Spleen (tissue), 11 donors: Measurements from ENCODE around the gene LCE5A. TPM values are rescaled to one million over a fixed set of nuclear protein-coding genes. Genes with fewer than 3 reads are reported as not detected.
"Not testable (repeated sequence)": the region's sequence is repeated elsewhere in the genome, so short reads cannot be mapped to it uniquely, and the experiment has no call there.

Experiments used
- DNase-seq: peaks from one replicate; pipeline ENCODE4 v3.0.0-alpha.2; 2020
- H3K27ac ChIP-seq, 8 donors: fragments of 200-600 bp; sonication (generic) in 7 of 8; 1 replicate in 4 of 8; 2 replicates in 4 of 8; pipeline versions ENCODE4 v1.5.0 to v1.8.0; 2016 to 2021; ENCODE audit warnings: inconsistent platforms in 4 of 8, mild to moderate bottlenecking in 4 of 8, moderate library complexity in 1 of 8
- H3K27me3 ChIP-seq, 7 donors: fragments of 200-600 bp; sonication (generic) in 6 of 7; replicated peaks in 1 of 7; 1 replicate in 4 of 7; 2 replicates in 3 of 7; pipeline versions ENCODE4 v1.5.0 to v1.8.0; 2016 to 2021; ENCODE audit warnings: inconsistent platforms in 3 of 7, mild to moderate bottlenecking in 1 of 7
- H3K36me3 ChIP-seq, 6 donors: fragments of 200-600 bp; sonication (generic) in 5 of 6; 1 replicate in 4 of 6; 2 replicates in 2 of 6; pipeline versions ENCODE4 v1.5.0 to v1.8.0; 2016 to 2021; ENCODE audit warnings: inconsistent platforms in 2 of 6
- H3K4me1 ChIP-seq, 6 donors: fragments of 200-600 bp; sonication (generic) in 5 of 6; 1 replicate in 3 of 6; 2 replicates in 3 of 6; pipeline versions ENCODE4 v1.5.0 to v1.8.0; 2016 to 2021; ENCODE audit warnings: inconsistent platforms in 3 of 6
- H3K4me3 ChIP-seq, 8 donors: fragments of 200-600 bp; sonication (generic) in 7 of 8; 1 replicate in 4 of 8; 2 replicates in 4 of 8; pipeline versions ENCODE4 v1.5.0 to v1.8.0; 2016 to 2021; ENCODE audit warnings: inconsistent platforms in 4 of 8, mild to moderate bottlenecking in 4 of 8, moderate library complexity in 2 of 8
- H3K9me3 ChIP-seq, 8 donors: fragments of 200-600 bp; sonication (generic) in 7 of 8; 1 replicate in 4 of 8; 2 replicates in 4 of 8; pipeline versions ENCODE4 v1.5.0 to v1.8.0; 2016 to 2021; ENCODE audit warnings: inconsistent platforms in 4 of 8
- POLR2A ChIP-seq, 3 donors: fragments of 450-650 bp; IDR thresholded peaks; one replicate each; pipeline ENCODE4 v1.5.1; 2017; ENCODE audit warnings: antibody characterized with exemption in 3 of 3, mild to moderate bottlenecking in 1 of 3
- POLR2AphosphoS5 ChIP-seq, 3 donors: sonication (generic); formaldehyde crosslinking; IDR thresholded peaks; one replicate each; pipeline ENCODE4 v1.5.1; 2017; ENCODE audit warnings: antibody characterized with exemption in 3 of 3
- WGBS, 5 donors: extraction: QIAGEN DNeasy Blood & Tissue Kit in 3 of 5; methylation state at CpG; one replicate each; pipeline versions ENCODE4 v1.1.5 to v1.1.7; 2013 to 2018; 5-methylcytosine and 5-hydroxymethylcytosine counted together
- intact Hi-C: fragments of 100-400 bp; cut with DNase I; formaldehyde crosslinking; loops from one replicate; pipeline ENCODE4 v1.15.0; 2023; ENCODE audit warnings: low total_unique reads
- polyA plus RNA-seq, 3 donors: library from polyadenylated mRNA; stranded (reverse); fragments of 200-250 nt; gene quantifications; one replicate each; pipeline ENCODE4 v1.2.1, GENCODE V29; 2013
- total RNA-seq, 7 donors: library from RNA; depleted of rRNA in 3 of 7; stranded (reverse); fragments of >200 nt in 3 of 7; fragmentation: NEBNext Ultra II Directional in 4 of 7; extraction: Animal tissue kit (Norgen Biotek cat#: 25700) in 4 of 7; gene quantifications; one replicate each; pipeline versions ENCODE4 v1.1.0 to v1.2.1, GENCODE V29; 2016 to 2021
- TF ChIP-seq, protein P1 (sequence below), 11 experiments: fragments of 200-600 bp in 7 of 11; fragments of 450-650 bp in 4 of 11; sonication (generic) in 4 of 11; IDR thresholded peaks in 8 of 11; conservative IDR thresholded peaks in 3 of 11; 1 replicate in 7 of 11; 2 replicates in 4 of 11; pipeline versions ENCODE4 v1.4.0 to v1.8.0; 2016 to 2021; ENCODE audit warnings: antibody characterized with exemption in 11 of 11, inconsistent platforms in 4 of 11, mild to moderate bottlenecking in 1 of 11
- donor health status: healthy with polysubstance abuse.
- donor health status: DM: no; HTN: no; CAD: no; lungs with moderate emphysema.
- donor health status: DM: no; HTN: no; CAD: no.
- donor health status: Bipolar disorder and iron deficiency.
- donor health status: healthy.
- donor health status: DM: no; HTN: no; CAD: no.
- donor health status: DM: yes; HTN: yes; CAD: no.

LCE5A gene
- total and polyA plus RNA-seq, 10 donors: not detected

DNA sequence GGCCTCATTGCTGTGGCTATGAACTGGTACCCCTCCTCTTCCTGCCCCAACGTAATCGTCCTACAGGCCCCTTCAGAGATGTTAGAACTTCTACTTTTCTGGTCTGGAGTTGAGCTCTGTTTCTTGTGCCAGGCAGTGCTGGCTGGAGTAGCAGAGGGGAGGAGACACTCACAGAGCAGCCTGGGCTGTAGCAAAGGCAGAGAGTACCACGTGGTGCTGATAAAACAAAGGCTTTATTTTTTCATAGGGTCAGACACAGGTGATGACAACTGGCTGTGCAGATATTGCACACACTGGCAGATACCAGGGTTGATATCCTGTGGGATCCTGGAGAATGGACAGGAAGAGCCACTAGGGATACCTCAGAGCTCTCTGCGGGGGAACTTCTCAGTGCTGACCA, 26.9 kb downstream of the LCE5A start:
- 37 to 56% (median 46%) methylated on average over 4 of the region's 4 CpGs for WGBS, 5 donors

DNA sequence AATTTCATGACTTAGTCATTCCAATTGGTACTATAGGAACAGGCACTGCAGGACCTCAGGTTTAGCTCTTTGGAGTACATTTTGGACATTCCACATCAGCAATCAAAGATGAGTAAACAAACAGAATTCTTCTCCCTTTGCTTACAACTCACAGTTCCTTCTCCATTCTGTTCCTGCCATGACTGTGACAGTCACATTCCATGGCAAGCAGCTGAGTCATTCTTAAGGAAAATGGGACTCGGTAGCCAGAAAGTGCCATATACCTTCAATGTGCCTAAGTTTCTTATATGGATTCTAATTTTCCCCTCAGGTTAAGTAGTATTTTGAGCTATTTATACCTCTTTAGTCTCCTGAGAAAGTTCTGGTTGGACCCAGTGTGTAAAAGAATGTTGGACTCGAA, 29.3 kb downstream of the LCE5A start:
- no peak overlapping the region for H3K27ac ChIP-seq
- DNase-seq: no peak
- H3K4me1 ChIP-seq: no peaks in the 10 kb centered on the region
- TF ChIP-seq, protein P1, sequence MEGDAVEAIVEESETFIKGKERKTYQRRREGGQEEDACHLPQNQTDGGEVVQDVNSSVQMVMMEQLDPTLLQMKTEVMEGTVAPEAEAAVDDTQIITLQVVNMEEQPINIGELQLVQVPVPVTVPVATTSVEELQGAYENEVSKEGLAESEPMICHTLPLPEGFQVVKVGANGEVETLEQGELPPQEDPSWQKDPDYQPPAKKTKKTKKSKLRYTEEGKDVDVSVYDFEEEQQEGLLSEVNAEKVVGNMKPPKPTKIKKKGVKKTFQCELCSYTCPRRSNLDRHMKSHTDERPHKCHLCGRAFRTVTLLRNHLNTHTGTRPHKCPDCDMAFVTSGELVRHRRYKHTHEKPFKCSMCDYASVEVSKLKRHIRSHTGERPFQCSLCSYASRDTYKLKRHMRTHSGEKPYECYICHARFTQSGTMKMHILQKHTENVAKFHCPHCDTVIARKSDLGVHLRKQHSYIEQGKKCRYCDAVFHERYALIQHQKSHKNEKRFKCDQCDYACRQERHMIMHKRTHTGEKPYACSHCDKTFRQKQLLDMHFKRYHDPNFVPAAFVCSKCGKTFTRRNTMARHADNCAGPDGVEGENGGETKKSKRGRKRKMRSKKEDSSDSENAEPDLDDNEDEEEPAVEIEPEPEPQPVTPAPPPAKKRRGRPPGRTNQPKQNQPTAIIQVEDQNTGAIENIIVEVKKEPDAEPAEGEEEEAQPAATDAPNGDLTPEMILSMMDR (IDR thresholded peaks at IDR 0.05 in 8 of 11, conservative IDR thresholded peaks at IDR 0.05 in 3 of 11): no peak
- TF ChIP-seq POLR2AphosphoS5 (IDR thresholded peaks at IDR 0.05) (no peak), POLR2A (IDR thresholded peaks at IDR 0.05) (no peak)
- H3K36me3 ChIP-seq: no peaks in the 10 kb centered on the region
- WGBS, 5 donors: 62 to 79% (median 65%) methylated on average over 2 of the region's 2 CpGs
- no peaks in the 10 kb centered on the region for H3K9me3 ChIP-seq
- intact Hi-C loops: no loop called here
- H3K4me3 ChIP-seq: no peak overlapping the region
- H3K27me3 ChIP-seq: peaks cover 0 to 56% (median 4%) of the 10 kb centered on the region in 7 donors

More for the DNA sequence above, 26.9 kb downstream of the LCE5A start:
- no peak overlapping the region for H3K4me3 ChIP-seq
- no peaks in the 10 kb centered on the region for H3K4me1 ChIP-seq
- no peaks in the 10 kb centered on the region for H3K36me3 ChIP-seq
- DNase-seq: no peak
- no peak overlapping the region for H3K27ac ChIP-seq
- no peaks in the 10 kb centered on the region for H3K9me3 ChIP-seq
- H3K27me3 ChIP-seq: peaks cover 0 to 63% (median 10%) of the 10 kb centered on the region in 7 donors
- TF ChIP-seq POLR2A (IDR thresholded peaks at IDR 0.05): no peak
- no peak for TF ChIP-seq POLR2AphosphoS5 (IDR thresholded peaks at IDR 0.05)
- TF ChIP-seq, protein P1 (IDR thresholded peaks at IDR 0.05 in 8 of 11, conservative IDR thresholded peaks at IDR 0.05 in 3 of 11): no peak
- intact Hi-C loops: no loop called here

- no peak overlapping the region for H3K4me3 ChIP-seq
- peaks cover 0 to 18% (median 0%) of the 10 kb centered on the region in 8 donors for H3K9me3 ChIP-seq
- TF ChIP-seq, protein P1 (IDR thresholded peaks at IDR 0.05 in 8 of 11, conservative IDR thresholded peaks at IDR 0.05 in 3 of 11): no peak
- H3K36me3 ChIP-seq: no peaks in the 10 kb centered on the region
- 41 to 51% (median 45%) methylated on average over 4 of the region's 4 CpGs for WGBS, 5 donors
- no peak overlapping the region for H3K27ac ChIP-seq
- H3K4me1 ChIP-seq: no peaks in the 10 kb centered on the region
- intact Hi-C loops: no loop called here
- no peak for DNase-seq
- peaks cover 0 to 40% (median 0%) of the 10 kb centered on the region in 7 donors for H3K27me3 ChIP-seq
These were observed 33.2 kb downstream of the LCE5A start for GRCh38 chr1:152543820-152544219.

DNA sequence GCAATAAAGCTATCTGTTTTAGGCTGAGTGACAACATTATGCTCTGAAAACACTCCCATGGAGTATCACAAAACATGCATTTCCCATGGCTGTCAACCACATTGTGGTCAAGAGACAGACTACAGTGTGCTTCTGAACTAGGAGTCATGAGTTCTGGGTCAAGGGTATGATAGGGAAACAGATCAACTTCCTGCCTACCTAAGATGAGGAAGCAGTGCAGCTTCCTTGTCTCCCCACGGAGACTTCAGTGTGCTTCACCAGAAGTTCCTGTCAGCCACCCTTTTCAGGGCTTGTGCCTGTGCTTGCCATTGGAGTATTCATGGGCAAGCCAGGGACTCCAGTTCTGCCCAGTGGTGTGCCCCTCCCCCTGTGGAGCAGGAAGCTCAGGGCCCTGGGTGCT, 36.1 kb downstream of the LCE5A start:
- TF ChIP-seq POLR2A (IDR thresholded peaks at IDR 0.05): no peak
- Histone ChIP-seq H3K9me3 (peaks cover 0 to 18% (median 0%) of the 10 kb centered on the region in 8 donors), H3K27ac (no peak overlapping the region), H3K4me3 (no peak overlapping the region), H3K36me3 (no peaks in the 10 kb centered on the region), H3K27me3 (peaks cover 0 to 19% (median 0%) of the 10 kb centered on the region in 7 donors), H3K4me1 (no peaks in the 10 kb centered on the region)
- intact Hi-C loops: no loop called here
- no peak for DNase-seq
- WGBS, 5 donors: 6 to 29% (median 11%) methylated on average over 1 of the region's 1 CpG

- H3K4me1 ChIP-seq, intact Hi-C loops, DNase-seq, H3K4me3 ChIP-seq, H3K36me3 ChIP-seq, H3K27me3 ChIP-seq, H3K27ac ChIP-seq: not testable (repeated sequence)
- peaks cover 0 to 18% (median 0%) of the 10 kb centered on the region in 8 donors for H3K9me3 ChIP-seq
- WGBS, 5 donors: 20 to 60% methylated on average over 1 of the region's 1 CpG; no CpG with 5 or more reads in 3 of the 5 donors
These were observed 37.8 kb downstream of the LCE5A start for GRCh38 chr1:152548358-152548757.

Other genes starting within 250 kb of the LCE5A start
- under 1 TPM in 1 of 7 donors, not detected in 6; 0.20 TPM for gene FLG, start 185.6 kb upstream of the LCE5A start, total RNA-seq
- gene FLG, start 185.6 kb upstream of the LCE5A start, polyA plus RNA-seq: under 1 TPM in 2 of 3 donors, not detected in 1; under 0.01 to 0.03 TPM
- under 1 TPM in 1 of 7 donors, not detected in 6; 0.07 TPM for gene FLG2, start 150.8 kb upstream of the LCE5A start, total RNA-seq
- gene FLG2, start 150.8 kb upstream of the LCE5A start, polyA plus RNA-seq: not detected
- not detected for gene CRNN, start 96.5 kb upstream of the LCE5A start, total RNA-seq
- 1 to 10 TPM in 1 of 3 donors, under 1 TPM in 2; 0.11 to 2.2 (median 0.39) TPM for gene CRNN, start 96.5 kb upstream of the LCE5A start, polyA plus RNA-seq
- gene CRCT1, start 3.7 kb downstream of the LCE5A start, total RNA-seq: not detected
- gene CRCT1, start 3.7 kb downstream of the LCE5A start, polyA plus RNA-seq: under 1 TPM in 1 of 3 donors, not detected in 2; 0.99 TPM
- gene LCE3E, start 56.0 kb downstream of the LCE5A start, total RNA-seq: not detected
- not detected for gene LCE3E, start 56.0 kb downstream of the LCE5A start, polyA plus RNA-seq
- gene LCE3D, start 69.7 kb downstream of the LCE5A start, total RNA-seq: not detected
- under 1 TPM in 1 of 3 donors, not detected in 2; 0.32 TPM for gene LCE3D, start 69.7 kb downstream of the LCE5A start, polyA plus RNA-seq
- not detected for gene LCE3C, start 89.4 kb downstream of the LCE5A start, total RNA-seq
- gene LCE3C, start 89.4 kb downstream of the LCE5A start, polyA plus RNA-seq: not detected
- gene LCE3B, start 103.0 kb downstream of the LCE5A start, total RNA-seq: not detected
- not detected for gene LCE3B, start 103.0 kb downstream of the LCE5A start, polyA plus RNA-seq
- gene LCE3A, start 112.3 kb downstream of the LCE5A start, total RNA-seq: not detected
- gene LCE3A, start 112.3 kb downstream of the LCE5A start, polyA plus RNA-seq: not detected
- gene LCE2D, start 152.6 kb downstream of the LCE5A start, total RNA-seq: not detected
- not detected for gene LCE2D, start 152.6 kb downstream of the LCE5A start, polyA plus RNA-seq
- gene LCE2C, start 164.5 kb downstream of the LCE5A start, total RNA-seq: not detected
- not detected for gene LCE2C, start 164.5 kb downstream of the LCE5A start, polyA plus RNA-seq
- not detected for gene LCE2B, start 175.3 kb downstream of the LCE5A start, total RNA-seq
- gene LCE2B, start 175.3 kb downstream of the LCE5A start, polyA plus RNA-seq: not detected
- gene LCE2A, start 187.5 kb downstream of the LCE5A start, total RNA-seq: not detected
- gene LCE2A, start 187.5 kb downstream of the LCE5A start, polyA plus RNA-seq: not detected
- not detected for gene LCE4A, start 197.4 kb downstream of the LCE5A start, total RNA-seq
- gene LCE4A, start 197.4 kb downstream of the LCE5A start, polyA plus RNA-seq: not detected
- gene KPRP, start 247.2 kb downstream of the LCE5A start, total RNA-seq: not detected
- not detected for gene KPRP, start 247.2 kb downstream of the LCE5A start, polyA plus RNA-seq